SK-N-SH treated with all-trans-retinoic acid at 6 μM for 48 hours (cell line): ENCODE measurements around the gene GRIK4.

Experiments
- ATAC-seq: fragments of 200-7000 bp; cut with Tn5 transposase; 3 replicates; pipeline ENCODE4 v1.9.1; 2020; ENCODE audit warnings: mild to moderate bottlenecking, moderate library complexity
- CSDC2 ChIP-seq: fragments of 250-450 bp; sonication (Bioruptor Pico); IDR thresholded peaks from 2 replicates; pipeline ENCODE4 v1.5.0; 2020; ENCODE audit warnings: mild to moderate bottlenecking, moderate library complexity
- ESRRG ChIP-seq: fragments of 250-450 bp; sonication (Bioruptor Pico); IDR thresholded peaks from 2 replicates; pipeline ENCODE4 v1.6.1; 2021; ENCODE audit warnings: mild to moderate bottlenecking
- GLIS3 ChIP-seq: fragments of 250-450 bp; sonication (Bioruptor Pico); IDR thresholded peaks from 2 replicates; pipeline ENCODE4 v1.5.0; 2020; ENCODE audit warnings: mild to moderate bottlenecking, moderate library complexity
- ISL1 ChIP-seq: fragments of 250-450 bp; sonication (Bioruptor Pico); IDR thresholded peaks from 2 replicates; pipeline ENCODE4 v2.1.2; 2022; ENCODE audit warnings: mild to moderate bottlenecking, moderate library complexity
- OSR1 ChIP-seq: fragments of 250-450 bp; sonication (Bioruptor Pico); IDR thresholded peaks from 2 replicates; pipeline ENCODE4 v1.8.0; 2022; ENCODE audit warnings: moderate library complexity, mild to moderate bottlenecking, inconsistent platforms
- PPARA ChIP-seq: fragments of 250-450 bp; sonication (Bioruptor Pico); IDR thresholded peaks from 2 replicates; pipeline ENCODE4 v1.5.0; 2020; ENCODE audit warnings: mild to moderate bottlenecking, borderline replicate concordance
- RARB ChIP-seq: fragments of 250-450 bp; sonication (Bioruptor Pico); IDR thresholded peaks from 2 replicates; pipeline ENCODE4 v1.8.0; 2021; ENCODE audit warnings: mild to moderate bottlenecking, moderate library complexity
- SNAI2 ChIP-seq: fragments of 250-450 bp; sonication (Bioruptor Pico); IDR thresholded peaks from 2 replicates; pipeline ENCODE4 v1.5.0; 2020; ENCODE audit warnings: mild to moderate bottlenecking, moderate library complexity
- TCF4 ChIP-seq: fragments of 250-450 bp; sonication (Bioruptor Pico); IDR thresholded peaks from 2 replicates; pipeline ENCODE4 v1.8.0; 2021; ENCODE audit warnings: mild to moderate bottlenecking, moderate library complexity, borderline replicate concordance
- TOX ChIP-seq: fragments of 250-450 bp; sonication (Bioruptor Pico); IDR thresholded peaks from 2 replicates; pipeline ENCODE4 v1.8.0; 2021; ENCODE audit warnings: mild to moderate bottlenecking, moderate library complexity, borderline replicate concordance
- TSHZ2 ChIP-seq: fragments of 250-450 bp; sonication (Bioruptor Pico); IDR thresholded peaks from 2 replicates; pipeline ENCODE4 v1.5.0; 2020; ENCODE audit warnings: mild to moderate bottlenecking, moderate library complexity
- ZC3H10 ChIP-seq: fragments of 250-450 bp; sonication (Bioruptor Pico); IDR thresholded peaks from 2 replicates; pipeline ENCODE4 v1.5.1; 2021; ENCODE audit warnings: mild to moderate bottlenecking, moderate library complexity
- ZFP3 ChIP-seq: fragments of 250-450 bp; sonication (Bioruptor Pico); IDR thresholded peaks from 2 replicates; pipeline ENCODE4 v1.5.0; 2020; ENCODE audit warnings: mild to moderate bottlenecking, moderate library complexity
- ZFP30 ChIP-seq: fragments of 450-650 bp; formaldehyde crosslinking; IDR thresholded peaks from 2 replicates; pipeline ENCODE4 v1.5.0; 2022; ENCODE audit warnings: mild to moderate bottlenecking, moderate library complexity
- ZNF565 ChIP-seq: fragments of 450-650 bp; formaldehyde crosslinking; conservative IDR thresholded peaks from 2 replicates; pipeline ENCODE4 v1.5.0; 2020; ENCODE audit warnings: low read depth, mild to moderate bottlenecking, moderate library complexity
- ZNF8 ChIP-seq: fragments of 450-650 bp; formaldehyde crosslinking; IDR thresholded peaks from 2 replicates; pipeline ENCODE4 v1.5.0; 2020; ENCODE audit warnings: mild to moderate bottlenecking, moderate library complexity
- TF ChIP-seq, protein P1 (sequence below): fragments of 250-450 bp; sonication (Bioruptor Pico); IDR thresholded peaks from 2 replicates; pipeline ENCODE4 v1.5.1; 2021; ENCODE audit warnings: mild to moderate bottlenecking, moderate library complexity
- TF ChIP-seq, protein P2 (sequence below): fragments of 250-450 bp; sonication (Bioruptor Pico); IDR thresholded peaks from 2 replicates; pipeline ENCODE4 v1.5.1; 2020; ENCODE audit warnings: low read depth, mild to moderate bottlenecking, moderate library complexity
- TF ChIP-seq, protein P3 (sequence below): fragments of 250-450 bp; sonication (Bioruptor Pico); IDR thresholded peaks from 2 replicates; pipeline ENCODE4 v1.8.0; 2021; ENCODE audit warnings: low read depth, mild to moderate bottlenecking, moderate library complexity, borderline replicate concordance
- TF ChIP-seq, protein P4 (sequence below): fragments of 250-450 bp; sonication (Bioruptor Pico); IDR thresholded peaks from 2 replicates; pipeline ENCODE4 v1.8.0; 2020; ENCODE audit warnings: mild to moderate bottlenecking, moderate library complexity, borderline replicate concordance

GRIK4 gene

GRCh38 chr11:120657306-120658070 lies 145.9 kb downstream of the GRIK4 start:
- TF ChIP-seq TSHZ2 (CRISPR knock-in tag) (no peak), ZC3H10 (no peak), SNAI2 (CRISPR knock-in tag) (no peak), ISL1 (CRISPR knock-in tag) (no peak), TCF4 (CRISPR knock-in tag) (no peak), PPARA (no peak), CSDC2 (CRISPR knock-in tag) (no peak), RARB (no peak), GLIS3 (CRISPR knock-in tag) (no peak), ZFP3 (CRISPR knock-in tag) (no peak), ZNF565 (CRISPR knock-in tag) (no peak)
- TF ChIP-seq, protein P1, sequence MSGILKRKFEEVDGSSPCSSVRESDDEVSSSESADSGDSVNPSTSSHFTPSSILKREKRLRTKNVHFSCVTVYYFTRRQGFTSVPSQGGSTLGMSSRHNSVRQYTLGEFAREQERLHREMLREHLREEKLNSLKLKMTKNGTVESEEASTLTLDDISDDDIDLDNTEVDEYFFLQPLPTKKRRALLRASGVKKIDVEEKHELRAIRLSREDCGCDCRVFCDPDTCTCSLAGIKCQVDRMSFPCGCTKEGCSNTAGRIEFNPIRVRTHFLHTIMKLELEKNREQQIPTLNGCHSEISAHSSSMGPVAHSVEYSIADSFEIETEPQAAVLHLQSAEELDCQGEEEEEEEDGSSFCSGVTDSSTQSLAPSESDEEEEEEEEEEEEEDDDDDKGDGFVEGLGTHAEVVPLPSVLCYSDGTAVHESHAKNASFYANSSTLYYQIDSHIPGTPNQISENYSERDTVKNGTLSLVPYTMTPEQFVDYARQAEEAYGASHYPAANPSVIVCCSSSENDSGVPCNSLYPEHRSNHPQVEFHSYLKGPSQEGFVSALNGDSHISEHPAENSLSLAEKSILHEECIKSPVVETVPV (CRISPR knock-in tag) = no peak
- TF ChIP-seq, protein P2, sequence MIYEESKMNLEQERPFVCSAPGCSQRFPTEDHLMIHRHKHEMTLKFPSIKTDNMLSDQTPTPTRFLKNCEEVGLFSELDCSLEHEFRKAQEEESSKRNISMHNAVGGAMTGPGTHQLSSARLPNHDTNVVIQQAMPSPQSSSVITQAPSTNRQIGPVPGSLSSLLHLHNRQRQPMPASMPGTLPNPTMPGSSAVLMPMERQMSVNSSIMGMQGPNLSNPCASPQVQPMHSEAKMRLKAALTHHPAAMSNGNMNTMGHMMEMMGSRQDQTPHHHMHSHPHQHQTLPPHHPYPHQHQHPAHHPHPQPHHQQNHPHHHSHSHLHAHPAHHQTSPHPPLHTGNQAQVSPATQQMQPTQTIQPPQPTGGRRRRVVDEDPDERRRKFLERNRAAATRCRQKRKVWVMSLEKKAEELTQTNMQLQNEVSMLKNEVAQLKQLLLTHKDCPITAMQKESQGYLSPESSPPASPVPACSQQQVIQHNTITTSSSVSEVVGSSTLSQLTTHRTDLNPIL (CRISPR knock-in tag) = no peak
- TF ChIP-seq, protein P3, sequence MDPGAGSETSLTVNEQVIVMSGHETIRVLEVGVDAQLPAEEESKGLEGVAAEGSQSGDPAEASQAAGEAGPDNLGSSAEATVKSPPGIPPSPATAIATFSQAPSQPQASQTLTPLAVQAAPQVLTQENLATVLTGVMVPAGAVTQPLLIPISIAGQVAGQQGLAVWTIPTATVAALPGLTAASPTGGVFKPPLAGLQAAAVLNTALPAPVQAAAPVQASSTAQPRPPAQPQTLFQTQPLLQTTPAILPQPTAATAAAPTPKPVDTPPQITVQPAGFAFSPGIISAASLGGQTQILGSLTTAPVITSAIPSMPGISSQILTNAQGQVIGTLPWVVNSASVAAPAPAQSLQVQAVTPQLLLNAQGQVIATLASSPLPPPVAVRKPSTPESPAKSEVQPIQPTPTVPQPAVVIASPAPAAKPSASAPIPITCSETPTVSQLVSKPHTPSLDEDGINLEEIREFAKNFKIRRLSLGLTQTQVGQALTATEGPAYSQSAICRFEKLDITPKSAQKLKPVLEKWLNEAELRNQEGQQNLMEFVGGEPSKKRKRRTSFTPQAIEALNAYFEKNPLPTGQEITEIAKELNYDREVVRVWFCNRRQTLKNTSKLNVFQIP = no peak
- no peak for ATAC-seq

- TF ChIP-seq, protein P4, sequence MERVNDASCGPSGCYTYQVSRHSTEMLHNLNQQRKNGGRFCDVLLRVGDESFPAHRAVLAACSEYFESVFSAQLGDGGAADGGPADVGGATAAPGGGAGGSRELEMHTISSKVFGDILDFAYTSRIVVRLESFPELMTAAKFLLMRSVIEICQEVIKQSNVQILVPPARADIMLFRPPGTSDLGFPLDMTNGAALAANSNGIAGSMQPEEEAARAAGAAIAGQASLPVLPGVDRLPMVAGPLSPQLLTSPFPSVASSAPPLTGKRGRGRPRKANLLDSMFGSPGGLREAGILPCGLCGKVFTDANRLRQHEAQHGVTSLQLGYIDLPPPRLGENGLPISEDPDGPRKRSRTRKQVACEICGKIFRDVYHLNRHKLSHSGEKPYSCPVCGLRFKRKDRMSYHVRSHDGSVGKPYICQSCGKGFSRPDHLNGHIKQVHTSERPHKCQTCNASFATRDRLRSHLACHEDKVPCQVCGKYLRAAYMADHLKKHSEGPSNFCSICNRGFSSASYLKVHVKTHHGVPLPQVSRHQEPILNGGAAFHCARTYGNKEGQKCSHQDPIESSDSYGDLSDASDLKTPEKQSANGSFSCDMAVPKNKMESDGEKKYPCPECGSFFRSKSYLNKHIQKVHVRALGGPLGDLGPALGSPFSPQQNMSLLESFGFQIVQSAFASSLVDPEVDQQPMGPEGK (CRISPR knock-in tag) = no peak
- no peak for TF ChIP-seq ZC3H10
- TF ChIP-seq, protein P2 (CRISPR knock-in tag) = no peak
- no peak for TF ChIP-seq ZNF8
- no peak for TF ChIP-seq ISL1 (CRISPR knock-in tag)
- TF ChIP-seq, protein P1 (CRISPR knock-in tag) = no peak
- TF ChIP-seq OSR1 (CRISPR knock-in tag) = no peak
- TF ChIP-seq ZFP30 = no peak
- no peak for TF ChIP-seq RARB
- no peak for TF ChIP-seq ESRRG
- TF ChIP-seq, protein P3 = no peak
- no peak for TF ChIP-seq TCF4 (CRISPR knock-in tag)
- TF ChIP-seq CSDC2 (CRISPR knock-in tag) = no peak
- no peak for TF ChIP-seq ZFP3 (CRISPR knock-in tag)
- no peak for TF ChIP-seq TOX
- no peak for TF ChIP-seq GLIS3 (CRISPR knock-in tag)
- no peak for TF ChIP-seq PPARA
- ATAC-seq = no peak
These were observed 146.5 kb downstream of the GRIK4 start for GRCh38 chr11:120658071-120658423.
